ENCODE data around the gene KCTD1.
A peak's percentile ranks its signal among the peaks of the same experiment; 100 is the strongest.

Gene KCTD1

DNA sequence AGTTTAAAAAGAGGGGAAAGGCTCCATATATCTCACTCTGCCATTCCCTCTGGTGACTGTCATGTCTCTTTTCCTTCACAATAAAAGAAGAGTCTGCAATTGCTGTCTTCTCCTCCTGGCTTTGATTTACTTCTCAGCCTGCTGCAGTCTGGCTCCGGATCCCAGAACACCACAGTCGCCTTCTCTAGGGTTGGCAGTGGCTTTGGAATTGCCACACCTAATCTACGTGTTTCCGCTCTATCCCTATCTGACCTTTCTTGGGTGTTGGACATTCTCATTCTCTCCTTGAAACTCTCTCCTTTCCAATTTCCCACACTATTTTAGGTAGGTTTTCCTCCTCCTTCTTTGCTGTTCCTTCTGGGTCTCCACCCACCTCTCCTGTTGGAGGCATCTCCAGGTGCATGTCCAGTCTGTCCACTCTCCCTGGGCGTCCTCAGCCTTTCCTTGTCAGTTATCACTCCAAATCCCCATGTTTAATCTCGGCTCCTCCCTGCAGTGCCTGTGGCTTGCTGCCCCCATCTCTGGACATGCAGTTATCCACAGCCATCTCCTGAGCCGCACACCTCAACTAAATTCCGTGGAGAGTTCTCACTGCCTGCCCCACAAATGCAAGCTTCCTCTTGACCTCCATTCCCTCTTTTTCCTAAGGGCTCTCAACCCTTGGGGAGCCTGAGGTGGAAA, 112.8 kb downstream of the KCTD1 start:
- TF ChIP-seq, protein P1, sequence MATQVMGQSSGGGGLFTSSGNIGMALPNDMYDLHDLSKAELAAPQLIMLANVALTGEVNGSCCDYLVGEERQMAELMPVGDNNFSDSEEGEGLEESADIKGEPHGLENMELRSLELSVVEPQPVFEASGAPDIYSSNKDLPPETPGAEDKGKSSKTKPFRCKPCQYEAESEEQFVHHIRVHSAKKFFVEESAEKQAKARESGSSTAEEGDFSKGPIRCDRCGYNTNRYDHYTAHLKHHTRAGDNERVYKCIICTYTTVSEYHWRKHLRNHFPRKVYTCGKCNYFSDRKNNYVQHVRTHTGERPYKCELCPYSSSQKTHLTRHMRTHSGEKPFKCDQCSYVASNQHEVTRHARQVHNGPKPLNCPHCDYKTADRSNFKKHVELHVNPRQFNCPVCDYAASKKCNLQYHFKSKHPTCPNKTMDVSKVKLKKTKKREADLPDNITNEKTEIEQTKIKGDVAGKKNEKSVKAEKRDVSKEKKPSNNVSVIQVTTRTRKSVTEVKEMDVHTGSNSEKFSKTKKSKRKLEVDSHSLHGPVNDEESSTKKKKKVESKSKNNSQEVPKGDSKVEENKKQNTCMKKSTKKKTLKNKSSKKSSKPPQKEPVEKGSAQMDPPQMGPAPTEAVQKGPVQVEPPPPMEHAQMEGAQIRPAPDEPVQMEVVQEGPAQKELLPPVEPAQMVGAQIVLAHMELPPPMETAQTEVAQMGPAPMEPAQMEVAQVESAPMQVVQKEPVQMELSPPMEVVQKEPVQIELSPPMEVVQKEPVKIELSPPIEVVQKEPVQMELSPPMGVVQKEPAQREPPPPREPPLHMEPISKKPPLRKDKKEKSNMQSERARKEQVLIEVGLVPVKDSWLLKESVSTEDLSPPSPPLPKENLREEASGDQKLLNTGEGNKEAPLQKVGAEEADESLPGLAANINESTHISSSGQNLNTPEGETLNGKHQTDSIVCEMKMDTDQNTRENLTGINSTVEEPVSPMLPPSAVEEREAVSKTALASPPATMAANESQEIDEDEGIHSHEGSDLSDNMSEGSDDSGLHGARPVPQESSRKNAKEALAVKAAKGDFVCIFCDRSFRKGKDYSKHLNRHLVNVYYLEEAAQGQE (IDR thresholded peaks at IDR 0.05; ENCODE audit: low read depth), result no peak
- no peak for TF ChIP-seq CREB1 (IDR thresholded peaks at IDR 0.05; ENCODE audit: low read depth)
- no peak for TF ChIP-seq NFIC (IDR thresholded peaks at IDR 0.05)
- TF ChIP-seq, protein P2, sequence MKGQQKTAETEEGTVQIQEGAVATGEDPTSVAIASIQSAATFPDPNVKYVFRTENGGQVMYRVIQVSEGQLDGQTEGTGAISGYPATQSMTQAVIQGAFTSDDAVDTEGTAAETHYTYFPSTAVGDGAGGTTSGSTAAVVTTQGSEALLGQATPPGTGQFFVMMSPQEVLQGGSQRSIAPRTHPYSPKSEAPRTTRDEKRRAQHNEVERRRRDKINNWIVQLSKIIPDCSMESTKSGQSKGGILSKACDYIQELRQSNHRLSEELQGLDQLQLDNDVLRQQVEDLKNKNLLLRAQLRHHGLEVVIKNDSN (IDR thresholded peaks at IDR 0.05), result no peak
- no peak for TF ChIP-seq EGR1 (IDR thresholded peaks at IDR 0.05)
- TF ChIP-seq TEAD4 (IDR thresholded peaks at IDR 0.05), result no peak
- TF ChIP-seq EP300 (IDR thresholded peaks at IDR 0.05; ENCODE audit: borderline replicate concordance), result no peak

DNA sequence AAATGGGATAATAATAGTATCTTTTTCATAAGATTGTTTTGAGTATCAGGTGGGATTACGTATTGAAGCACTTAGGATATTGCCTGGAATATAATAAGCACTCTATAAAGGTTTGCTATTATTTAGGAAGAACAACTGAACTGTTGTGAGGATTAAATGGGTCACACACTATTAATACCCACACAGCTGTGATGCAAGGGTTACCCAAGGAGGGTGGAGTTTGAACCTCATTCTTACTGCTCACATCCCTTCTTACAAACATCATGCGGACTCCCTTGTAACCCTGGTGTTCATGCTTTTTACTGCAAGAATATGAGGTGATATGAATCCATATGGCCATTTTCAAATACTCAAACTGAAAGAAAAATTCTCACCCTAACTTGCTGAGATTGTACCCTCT, 113.5 kb downstream of the KCTD1 start:
- no peak for TF ChIP-seq EP300 (IDR thresholded peaks at IDR 0.05; ENCODE audit: borderline replicate concordance)
- TF ChIP-seq ZBTB7A (IDR thresholded peaks at IDR 0.05; ENCODE audit: low read depth), result no peak
- no peak for TF ChIP-seq RAD21 (IDR thresholded peaks at IDR 0.05; ENCODE audit: low read depth)

DNA sequence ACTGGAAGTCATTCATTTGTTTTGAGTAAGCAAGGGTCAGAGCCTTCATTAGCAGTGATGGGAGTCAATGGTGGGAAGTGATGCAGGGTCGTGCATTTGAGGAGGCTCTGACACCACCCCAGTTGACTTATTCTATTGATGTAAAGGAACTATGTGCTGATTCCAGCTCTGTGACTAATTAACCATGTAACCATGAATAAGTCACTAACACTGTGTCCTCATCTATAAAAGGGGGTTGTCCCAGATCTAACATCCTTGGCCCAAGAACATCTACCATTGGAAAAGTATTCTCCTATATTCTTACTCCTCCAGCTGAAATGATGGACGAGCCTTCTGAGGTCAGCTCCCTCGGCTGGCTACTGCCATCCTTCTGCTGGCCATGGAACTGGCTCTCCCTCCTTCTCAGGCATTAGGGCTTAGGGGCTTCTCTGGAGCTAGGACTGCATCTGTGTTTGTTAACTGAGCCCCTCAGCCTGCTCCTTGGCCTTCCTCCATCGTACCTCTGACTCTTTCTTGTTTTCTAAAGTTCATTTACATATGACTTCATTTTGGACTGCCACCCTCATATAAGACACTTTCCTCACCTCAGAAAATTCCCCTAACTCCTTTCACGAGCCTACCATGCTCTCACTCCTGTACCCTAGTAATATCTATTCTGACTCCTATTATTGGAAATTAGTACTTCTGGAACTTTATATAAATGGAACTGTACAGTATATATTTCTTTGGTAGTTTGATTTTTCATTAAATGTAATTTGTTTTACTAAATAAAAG, 115.5 kb downstream of the KCTD1 start:
- TF ChIP-seq TAF1 (IDR thresholded peaks at IDR 0.05; ENCODE audit: low read depth) (no peak), YY1 (IDR thresholded peaks at IDR 0.05; ENCODE audit: low read depth) (no peak), ZBTB7A (IDR thresholded peaks at IDR 0.05; ENCODE audit: low read depth) (no peak), EP300 (IDR thresholded peaks at IDR 0.05; ENCODE audit: borderline replicate concordance) (no peak), CEBPB (IDR thresholded peaks at IDR 0.05) (no peak), CREB1 (IDR thresholded peaks at IDR 0.05; ENCODE audit: low read depth) (no peak), RAD21 (IDR thresholded peaks at IDR 0.05; ENCODE audit: low read depth) (no peak), FOXM1 (IDR thresholded peaks at IDR 0.05; ENCODE audit: borderline replicate concordance, low read depth) (no peak)
- TF ChIP-seq, protein P3, sequence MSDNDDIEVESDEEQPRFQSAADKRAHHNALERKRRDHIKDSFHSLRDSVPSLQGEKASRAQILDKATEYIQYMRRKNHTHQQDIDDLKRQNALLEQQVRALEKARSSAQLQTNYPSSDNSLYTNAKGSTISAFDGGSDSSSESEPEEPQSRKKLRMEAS (IDR thresholded peaks at IDR 0.05), result no peak

DNA sequence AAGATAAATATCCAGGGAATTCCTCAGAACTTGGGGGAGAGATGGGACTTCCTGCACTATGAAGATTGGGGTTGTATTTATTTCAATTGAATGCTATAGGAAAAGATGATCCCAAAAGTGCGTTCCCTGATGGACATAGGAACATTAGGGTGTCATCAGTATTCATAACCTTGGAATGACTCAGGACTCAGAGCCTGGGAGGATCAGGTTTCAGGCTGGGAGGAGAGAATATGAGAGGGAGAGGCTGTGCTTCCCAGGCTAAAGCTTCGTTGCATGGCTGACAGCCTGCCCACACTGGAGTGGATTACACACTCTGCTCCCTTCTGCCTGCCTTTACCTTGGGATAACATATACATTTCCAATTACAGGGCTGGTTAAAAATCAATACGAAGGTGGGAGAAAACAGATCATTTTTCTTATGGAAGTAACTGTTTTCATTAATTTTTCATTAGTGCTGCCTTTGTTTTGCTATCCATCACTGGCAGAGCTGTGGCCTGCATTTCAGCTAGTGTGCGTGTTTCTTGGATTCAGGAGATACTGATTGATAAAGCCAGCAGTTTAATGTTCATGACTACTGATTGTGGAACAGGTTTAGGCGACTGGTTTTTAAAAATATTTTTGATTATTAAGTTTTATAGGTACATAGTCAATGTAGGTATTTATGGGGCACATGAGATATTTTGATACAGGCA, 118.7 kb downstream of the KCTD1 start:
- TF ChIP-seq TCF12 (IDR thresholded peaks at IDR 0.05; ENCODE audit: low read depth), result 0 out of 2 replicates have a peak, but pooled peaks have one; percentile 27
- no peak for TF ChIP-seq ZBTB7A (IDR thresholded peaks at IDR 0.05; ENCODE audit: low read depth)
- TF ChIP-seq YY1 (IDR thresholded peaks at IDR 0.05; ENCODE audit: low read depth), result peak; percentile 14; the same call in 1 of the 2 replicates

DNA sequence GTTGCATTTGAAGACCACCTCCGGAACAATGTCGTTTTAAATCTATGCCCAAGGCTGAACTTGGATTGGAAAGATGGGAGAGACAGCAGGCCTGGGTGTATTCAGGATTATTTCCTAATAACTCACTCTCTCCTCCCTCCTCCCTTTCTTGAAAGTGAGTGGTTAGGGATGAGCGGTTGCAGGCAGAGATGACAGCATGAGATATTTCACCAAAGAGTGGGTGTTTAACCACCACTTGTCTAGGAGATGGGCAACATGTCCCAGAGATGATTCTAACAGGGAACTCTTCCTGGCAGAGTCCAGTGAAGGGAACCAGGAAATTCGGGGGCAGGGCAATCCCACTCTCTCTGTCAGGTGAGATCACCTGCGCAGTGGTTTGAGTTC, 123.2 kb downstream of the KCTD1 start:
- TF ChIP-seq CEBPB (IDR thresholded peaks at IDR 0.05) (no peak), EGR1 (IDR thresholded peaks at IDR 0.05) (no peak), YY1 (IDR thresholded peaks at IDR 0.05; ENCODE audit: low read depth) (no peak), NFIC (IDR thresholded peaks at IDR 0.05) (no peak), TCF12 (IDR thresholded peaks at IDR 0.05; ENCODE audit: low read depth) (no peak), ZBTB7A (IDR thresholded peaks at IDR 0.05; ENCODE audit: low read depth) (no peak), EP300 (IDR thresholded peaks at IDR 0.05; ENCODE audit: borderline replicate concordance) (no peak), FOXM1 (IDR thresholded peaks at IDR 0.05; ENCODE audit: borderline replicate concordance, low read depth) (no peak), TAF1 (IDR thresholded peaks at IDR 0.05; ENCODE audit: low read depth) (no peak)
- TF ChIP-seq, protein P1 (IDR thresholded peaks at IDR 0.05; ENCODE audit: low read depth), result no peak
- TF ChIP-seq, protein P2 (IDR thresholded peaks at IDR 0.05), result no peak
